Adipose tissue (tissue), 3 donors: ENCODE measurements around the gene HBP1. TPM values are rescaled to one million over a fixed set of nuclear protein-coding genes. Genes with fewer than 3 reads are reported as not detected.
"Not testable (repeated sequence)": the region's sequence is repeated elsewhere in the genome, so short reads cannot be mapped to it uniquely, and the experiment has no call there.

ENCODE experiments used
- H3K27ac ChIP-seq: one replicate; pipeline ENCODE4 v1.5.1; 2013; ENCODE audit warnings: low read depth, low read length
- WGBS, 3 donors: extraction: QIAGEN DNeasy Blood & Tissue Kit; methylation state at CpG; one replicate each; pipeline ENCODE4 v1.1.7; 2013; 5-methylcytosine and 5-hydroxymethylcytosine counted together
- polyA plus RNA-seq, 3 donors: library from polyadenylated mRNA; stranded (reverse); fragments of 200-250 nt; gene quantifications; one replicate each; pipeline ENCODE4 v1.2.3, GENCODE V29; 2013
- donor health status: healthy with polysubstance abuse.
- donor health status: Bipolar disorder and iron deficiency.
- donor health status: healthy.

Gene HBP1
- polyA plus RNA-seq, 3 donors = 25.3 to 65.2 (median 42.7) TPM

- 21 to 25% (median 24%) methylated on average over 4 of the region's 4 CpGs for whole genome bisulfite sequencing, 3 donors
- no peak overlapping the region for H3K27ac ChIP-seq
Observed at GRCh38 chr7:107150375-107151073, 18.3 kb upstream of the HBP1 start.

- WGBS, 3 donors = 80 to 96% (median 93%) methylated on average over 7 of the region's 7 CpGs
- no peak overlapping the region for H3K27ac ChIP-seq
Observed at GRCh38 chr7:107151538-107151937, 17.3 kb upstream of the HBP1 start.

GRCh38 chr7:107152011-107152410 is 16.8 kb upstream of the HBP1 start:
- no peak overlapping the region for H3K27ac ChIP-seq
- 54 to 74% (median 63%) methylated on average over 4 of the region's 4 CpGs for WGBS, 3 donors

DNA sequence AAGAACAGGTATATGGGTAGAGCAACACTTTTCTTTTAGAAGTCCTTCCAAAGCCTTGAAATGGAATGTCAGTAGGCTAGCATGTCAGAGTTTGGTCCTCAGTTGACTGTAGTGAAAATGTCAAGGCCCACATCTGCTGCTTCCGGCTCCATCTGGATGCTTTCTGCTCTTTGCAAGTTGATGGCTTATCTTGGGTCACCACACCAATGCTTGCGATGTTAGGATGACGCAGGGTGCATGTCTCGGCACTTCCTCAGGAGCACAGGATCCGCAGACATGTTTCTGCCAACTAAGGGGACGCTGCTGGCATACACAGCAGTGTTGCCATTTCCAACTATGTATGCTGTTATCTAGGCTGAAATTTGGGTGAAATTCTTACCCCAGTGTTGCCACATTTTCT is 14.0 kb upstream of the HBP1 start:
- WGBS, 3 donors = 90 to 96% (median 91%) methylated on average over 6 of the region's 6 CpGs
- H3K27ac ChIP-seq = no peak overlapping the region

- 87 to 98% (median 92%) methylated on average over 3 of the region's 3 CpGs for WGBS, 3 donors
- not testable (repeated sequence) for H3K27ac ChIP-seq
Observed at GRCh38 chr7:107155726-107156125, 13.1 kb upstream of the HBP1 start.

- WGBS, 3 donors = 91 to 96% (median 93%) methylated on average over 7 of the region's 7 CpGs
- H3K27ac ChIP-seq = no peak overlapping the region
Observed at GRCh38 chr7:107157091-107157490, 11.7 kb upstream of the HBP1 start.

- H3K27ac ChIP-seq = no peak overlapping the region
- 76 to 92% (median 86%) methylated on average over 2 of the region's 2 CpGs for WGBS, 3 donors
Observed at GRCh38 chr7:107158028-107158427, 10.8 kb upstream of the HBP1 start.

DNA sequence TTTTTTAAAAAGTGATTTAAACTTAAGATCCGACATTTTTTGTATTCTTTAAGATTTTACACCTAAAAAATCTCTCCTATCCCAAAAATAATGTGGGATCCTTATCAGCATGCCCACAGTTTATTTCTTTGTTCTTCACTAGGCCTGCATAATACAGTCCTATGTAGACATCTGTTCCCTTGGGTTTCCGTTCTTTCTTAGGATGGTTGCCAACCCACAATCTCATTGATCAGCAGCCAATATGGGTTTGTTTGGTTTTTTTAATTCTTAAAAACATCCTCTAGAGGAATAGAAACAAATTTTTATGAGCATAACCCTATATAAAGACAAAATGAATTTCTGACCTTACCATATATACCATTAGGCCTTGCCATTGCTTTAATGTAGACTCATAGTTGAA is 8.4 kb upstream of the HBP1 start:
- no peak overlapping the region for H3K27ac ChIP-seq
- 60 to 76% (median 73%) methylated on average over 2 of the region's 2 CpGs for WGBS, 3 donors

- H3K27ac ChIP-seq = no peak overlapping the region
- 83 to 92% (median 85%) methylated on average over 3 of the region's 3 CpGs for WGBS, 3 donors
Observed at GRCh38 chr7:107161415-107161814, 7.4 kb upstream of the HBP1 start.

DNA sequence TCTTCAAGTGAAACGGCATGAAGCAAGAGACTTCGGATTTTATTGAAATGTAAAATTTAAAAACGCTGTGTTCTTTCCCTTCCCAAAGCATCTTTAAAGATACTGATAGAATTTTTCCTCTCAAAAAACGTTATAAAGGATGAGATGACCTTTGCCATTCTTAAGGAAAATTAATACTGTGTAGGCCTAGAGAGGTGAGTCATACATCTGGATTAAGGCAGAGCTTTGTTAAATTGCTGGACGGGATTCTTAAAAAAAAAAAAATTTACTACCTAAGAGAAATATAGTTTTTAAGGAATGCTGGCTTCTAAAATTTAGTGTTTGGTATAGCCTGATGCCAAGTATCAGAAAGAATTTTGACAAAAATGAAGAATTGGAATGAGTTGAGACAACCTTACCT is 6.3 kb upstream of the HBP1 start:
- 81 to 83% (median 83%) methylated on average over 5 of the region's 5 CpGs for WGBS, 3 donors
- no peak overlapping the region for H3K27ac ChIP-seq

GRCh38 chr7:107164092-107164491 is 4.7 kb upstream of the HBP1 start:
- H3K27ac ChIP-seq = no peak overlapping the region
- WGBS, 3 donors = 51 to 57% (median 54%) methylated on average over 2 of the region's 2 CpGs

- WGBS, 3 donors = 71 to 79% (median 75%) methylated on average over 3 of the region's 3 CpGs
- H3K27ac ChIP-seq = no peak overlapping the region
Observed at GRCh38 chr7:107165341-107165740, 3.5 kb upstream of the HBP1 start.

GRCh38 chr7:107166736-107167426 is 1.9 kb upstream of the HBP1 start:
- H3K27ac ChIP-seq = no peak overlapping the region
- WGBS, 3 donors = 38 to 40% (median 40%) methylated on average over 5 of the region's 5 CpGs

DNA sequence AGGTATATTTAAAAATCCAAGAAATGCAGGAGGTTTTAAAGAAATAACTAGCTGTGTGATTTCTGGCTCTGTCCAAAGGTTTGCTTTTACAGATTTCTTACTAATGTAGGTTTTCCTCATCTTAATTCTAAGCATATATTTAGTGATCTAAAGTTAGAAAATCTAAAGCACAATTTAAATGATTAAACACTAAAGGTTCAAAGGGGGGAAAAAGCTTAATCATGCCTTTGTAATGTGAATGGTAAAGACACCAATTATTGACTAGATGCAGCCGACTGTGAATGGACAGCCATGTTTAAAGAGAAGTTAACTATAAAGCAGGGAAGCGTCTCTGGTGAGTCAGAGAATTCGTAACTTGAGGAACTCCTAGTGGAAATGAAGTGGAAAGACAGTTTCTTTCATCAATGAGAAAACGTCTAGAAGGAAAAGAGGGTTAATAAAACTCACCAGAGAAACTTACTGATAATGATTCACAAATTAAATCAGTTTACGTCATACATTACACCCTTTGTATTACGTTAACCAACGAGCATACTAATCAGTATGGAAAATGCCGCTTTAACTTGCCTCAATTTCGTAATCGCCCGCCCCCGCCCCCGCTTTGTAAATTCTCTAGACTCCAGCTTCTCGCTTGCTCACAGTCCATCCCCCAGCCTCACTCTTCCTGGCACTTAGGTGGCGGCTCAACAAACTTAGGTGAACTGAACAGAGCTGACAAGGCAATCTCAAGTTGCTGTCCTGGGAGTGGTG is 1.1 kb upstream of the HBP1 start:
- 0% methylated on average over 15 of the region's 15 CpGs for WGBS, 3 donors
- peak overlapping the region; percentile 17 for H3K27ac ChIP-seq

DNA sequence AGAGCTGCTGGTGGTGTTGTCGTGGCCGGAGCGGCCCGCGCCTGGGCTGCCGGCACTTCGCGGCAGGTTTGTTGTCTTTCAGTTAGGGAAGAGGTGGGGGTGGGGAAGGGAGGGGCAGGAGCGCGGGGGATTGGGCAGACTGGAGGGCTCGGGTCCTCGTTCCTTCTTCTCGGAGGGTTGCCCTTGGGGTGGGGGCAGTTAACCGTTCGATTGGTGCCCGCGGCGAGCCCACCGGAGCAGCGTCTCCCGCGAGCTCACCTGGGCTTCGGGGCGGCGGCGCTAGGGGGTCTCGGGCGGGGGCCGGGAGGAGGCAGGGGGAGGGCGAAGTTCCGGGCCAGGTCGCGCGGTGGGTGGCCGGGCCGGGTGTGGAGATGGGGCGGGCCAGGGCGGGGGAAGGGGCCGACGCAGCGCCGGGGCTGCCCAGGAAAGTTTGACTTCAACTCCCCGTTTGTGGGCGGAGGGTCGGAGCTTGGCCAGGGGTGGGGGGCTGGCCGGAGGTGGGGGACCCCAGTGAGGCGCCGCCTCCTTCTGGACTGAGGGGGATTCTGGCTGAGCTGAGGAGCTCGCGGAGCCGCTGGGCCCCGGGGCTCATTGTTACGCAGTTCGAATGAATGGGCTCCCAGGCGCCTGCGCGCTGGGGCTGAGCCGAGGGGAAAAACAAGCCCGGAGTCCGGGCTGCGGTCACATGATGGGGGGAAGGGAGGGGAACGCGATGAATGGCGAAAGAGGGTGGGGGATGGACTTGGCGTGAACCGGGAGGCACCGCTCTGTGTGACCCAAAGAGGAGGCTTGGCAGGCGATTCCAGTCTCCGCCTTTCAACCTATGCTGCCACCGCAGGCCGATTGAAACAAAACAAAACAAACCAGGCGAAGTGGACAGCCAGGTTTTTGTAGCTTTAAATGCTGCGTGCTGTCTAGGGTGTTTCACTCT is 582 bp downstream of the HBP1 start:
- WGBS, 3 donors = 0 to 1% (median 1%) methylated on average over 62 to 73 of the region's 73 CpGs
- peak overlapping the region; percentile 23 for H3K27ac ChIP-seq

DNA sequence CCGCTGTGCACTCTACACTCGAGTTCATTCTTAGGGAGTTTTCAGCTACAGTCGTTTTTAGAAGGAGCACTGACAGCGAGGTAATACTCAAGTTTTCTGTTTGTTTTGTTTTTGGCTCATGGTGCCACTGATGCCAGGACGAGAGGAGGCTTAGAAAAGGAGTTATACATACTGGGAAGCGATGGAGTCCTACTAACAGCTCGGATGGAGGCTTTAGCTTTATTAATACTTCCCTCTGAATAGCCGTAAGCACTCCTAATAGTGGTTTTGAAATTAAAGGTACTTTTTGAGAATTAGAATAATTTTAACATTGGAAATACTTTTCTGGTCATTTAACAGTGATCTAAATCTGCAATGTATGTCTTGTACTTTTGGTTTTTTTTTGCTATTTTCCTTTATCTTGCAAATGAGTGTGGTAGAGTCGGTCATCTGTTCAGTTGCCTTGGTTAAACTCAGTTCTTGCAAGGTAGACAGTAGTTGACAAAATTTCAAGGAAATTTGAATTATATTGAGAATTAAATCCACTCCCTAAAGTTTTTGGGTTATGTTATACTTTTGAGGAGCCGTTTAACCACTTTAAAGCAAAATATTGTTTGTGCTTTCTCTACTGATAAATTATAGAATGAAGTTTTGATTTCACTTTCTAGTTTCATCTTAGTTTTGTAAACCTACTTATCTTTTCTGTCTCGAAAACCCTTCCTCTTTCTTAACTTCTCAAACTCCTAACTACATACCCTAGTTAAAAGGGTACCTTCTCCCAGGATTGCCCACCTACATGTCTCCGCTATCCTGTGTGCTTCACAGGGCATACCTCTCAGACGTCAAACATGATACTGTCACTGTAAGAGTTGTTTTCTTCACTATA is 1.5 kb downstream of the HBP1 start:
- H3K27ac ChIP-seq = no peak overlapping the region
- 7 to 10% (median 10%) methylated on average over 13 of the region's 13 CpGs for whole genome bisulfite sequencing, 3 donors

DNA sequence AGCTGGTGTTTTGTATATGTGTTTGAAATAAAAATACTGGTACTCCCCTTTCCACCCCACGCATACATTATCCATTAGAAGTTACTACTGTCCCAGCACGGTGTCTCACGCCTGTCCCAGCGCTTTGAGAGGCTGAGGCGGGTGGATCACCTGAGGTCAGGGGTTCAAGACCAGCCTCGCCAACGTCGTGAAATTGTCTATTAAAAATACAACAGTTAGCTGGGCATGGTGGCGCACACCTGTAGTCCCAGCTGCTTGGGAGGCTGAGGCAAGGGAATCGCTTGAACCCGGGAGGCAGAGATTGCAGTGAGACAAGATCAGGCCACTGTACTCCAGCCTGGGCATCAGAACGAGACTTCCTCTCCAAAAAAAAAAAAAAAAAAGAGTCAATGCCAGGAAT is 2.7 kb downstream of the HBP1 start:
- no peak overlapping the region for H3K27ac ChIP-seq
- 87 to 90% (median 89%) methylated on average over 12 of the region's 12 CpGs for WGBS, 3 donors
